ENCODE measurements around the gene KLHL21. TPM values are rescaled to one million over a fixed set of nuclear protein-coding genes. Genes with fewer than 3 reads are reported as not detected.

KLHL21 gene
- total and polyA plus RNA-seq, 9 of the 15 experiments (the other 6 are each of a cell fraction or from before 2014, with no cell fraction given), result 2.1 to 42.1 (median 17.5) TPM

DNA sequence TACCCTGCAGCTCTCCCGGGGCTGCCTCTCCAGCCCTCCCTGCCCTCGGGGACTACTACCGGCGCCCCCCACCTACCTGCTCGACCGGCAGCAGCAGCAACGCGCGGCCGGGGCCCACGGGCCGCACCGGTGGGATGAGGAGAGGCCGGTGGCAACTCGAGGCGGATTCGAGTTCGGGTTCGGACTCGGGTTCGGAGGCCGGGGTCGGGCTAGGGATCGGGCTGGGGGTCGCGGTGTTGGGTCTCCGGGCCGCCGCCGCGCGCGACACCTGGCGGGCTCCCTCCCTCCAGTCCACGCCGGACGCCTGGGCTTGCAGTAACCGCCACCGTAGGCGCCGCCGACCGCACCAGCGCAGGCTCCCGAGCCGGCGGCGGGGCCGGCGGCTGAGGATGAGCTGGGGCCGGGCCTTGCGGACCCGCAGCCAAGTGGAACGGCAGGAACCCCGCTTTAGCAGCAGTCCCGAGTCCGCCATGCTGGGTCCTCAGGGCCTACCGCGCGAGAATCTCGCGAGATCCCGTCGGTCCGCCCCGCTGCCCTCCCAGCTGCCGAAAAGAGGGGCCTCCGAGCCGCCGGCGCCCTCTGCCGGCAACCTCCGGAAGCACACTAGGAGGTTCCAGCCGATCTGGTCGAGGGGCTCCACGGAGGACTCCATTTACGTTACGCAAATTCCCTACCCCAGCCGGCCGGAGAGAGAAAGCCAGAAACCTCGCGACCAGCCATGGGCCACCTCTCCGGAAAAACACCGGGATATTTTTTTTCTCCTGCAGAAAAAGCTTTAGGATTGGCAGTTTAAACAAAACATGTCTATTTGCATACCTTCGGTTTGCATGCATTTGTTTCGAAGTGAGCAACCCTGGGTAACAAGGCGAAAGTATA is 48.4 kb downstream of the KLHL21 start, which contains the start of gene NOL9 (continued):
- TF ChIP-seq ZNF584 (CRISPR knock-in tag; IDR thresholded peaks at IDR 0.05; ENCODE audit: low read depth) (no peak), JUNB (CRISPR knock-in tag; conservative IDR thresholded peaks at IDR 0.05) (no peak), ZNF444 (CRISPR knock-in tag; IDR thresholded peaks at IDR 0.05) (no peak), NR1H2 (CRISPR knock-in tag; IDR thresholded peaks at IDR 0.05) (no peak; the same call in 1 of the 2 replicates), GATAD2A (IDR thresholded peaks at IDR 0.05) (0 out of 2 replicates have a peak, but pooled peaks have one; percentile 9), BRD4 (IDR thresholded peaks at IDR 0.05) (0 out of 2 replicates have a peak, but pooled peaks have one; percentile 29), NELFE (IDR thresholded peaks at IDR 0.05; ENCODE audit: insufficient read depth, insufficient read length) (no peak), ZNF764 (CRISPR knock-in tag; IDR thresholded peaks at IDR 0.05; ENCODE audit: low read depth) (no peak), TAL1 (IDR thresholded peaks at IDR 0.05) (no peak), SETDB1 (IDR thresholded peaks at IDR 0.05; ENCODE audit: low read length) (no peak), NCOR1 (IDR thresholded peaks at IDR 0.05) (no peak; the same call in 1 of the 2 replicates), KLF6 (CRISPR knock-in tag; IDR thresholded peaks at IDR 0.05; ENCODE audit: borderline replicate concordance) (no peak)
- TF ChIP-seq, protein P1, sequence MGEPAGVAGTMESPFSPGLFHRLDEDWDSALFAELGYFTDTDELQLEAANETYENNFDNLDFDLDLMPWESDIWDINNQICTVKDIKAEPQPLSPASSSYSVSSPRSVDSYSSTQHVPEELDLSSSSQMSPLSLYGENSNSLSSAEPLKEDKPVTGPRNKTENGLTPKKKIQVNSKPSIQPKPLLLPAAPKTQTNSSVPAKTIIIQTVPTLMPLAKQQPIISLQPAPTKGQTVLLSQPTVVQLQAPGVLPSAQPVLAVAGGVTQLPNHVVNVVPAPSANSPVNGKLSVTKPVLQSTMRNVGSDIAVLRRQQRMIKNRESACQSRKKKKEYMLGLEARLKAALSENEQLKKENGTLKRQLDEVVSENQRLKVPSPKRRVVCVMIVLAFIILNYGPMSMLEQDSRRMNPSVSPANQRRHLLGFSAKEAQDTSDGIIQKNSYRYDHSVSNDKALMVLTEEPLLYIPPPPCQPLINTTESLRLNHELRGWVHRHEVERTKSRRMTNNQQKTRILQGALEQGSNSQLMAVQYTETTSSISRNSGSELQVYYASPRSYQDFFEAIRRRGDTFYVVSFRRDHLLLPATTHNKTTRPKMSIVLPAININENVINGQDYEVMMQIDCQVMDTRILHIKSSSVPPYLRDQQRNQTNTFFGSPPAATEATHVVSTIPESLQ (CRISPR knock-in tag; IDR thresholded peaks at IDR 0.05), result peak; percentile 78; the same call in 1 of the 2 replicates
- TF ChIP-seq, protein P2, sequence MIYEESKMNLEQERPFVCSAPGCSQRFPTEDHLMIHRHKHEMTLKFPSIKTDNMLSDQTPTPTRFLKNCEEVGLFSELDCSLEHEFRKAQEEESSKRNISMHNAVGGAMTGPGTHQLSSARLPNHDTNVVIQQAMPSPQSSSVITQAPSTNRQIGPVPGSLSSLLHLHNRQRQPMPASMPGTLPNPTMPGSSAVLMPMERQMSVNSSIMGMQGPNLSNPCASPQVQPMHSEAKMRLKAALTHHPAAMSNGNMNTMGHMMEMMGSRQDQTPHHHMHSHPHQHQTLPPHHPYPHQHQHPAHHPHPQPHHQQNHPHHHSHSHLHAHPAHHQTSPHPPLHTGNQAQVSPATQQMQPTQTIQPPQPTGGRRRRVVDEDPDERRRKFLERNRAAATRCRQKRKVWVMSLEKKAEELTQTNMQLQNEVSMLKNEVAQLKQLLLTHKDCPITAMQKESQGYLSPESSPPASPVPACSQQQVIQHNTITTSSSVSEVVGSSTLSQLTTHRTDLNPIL (CRISPR knock-in tag; IDR thresholded peaks at IDR 0.05), result no peak
- TF ChIP-seq, protein P3, sequence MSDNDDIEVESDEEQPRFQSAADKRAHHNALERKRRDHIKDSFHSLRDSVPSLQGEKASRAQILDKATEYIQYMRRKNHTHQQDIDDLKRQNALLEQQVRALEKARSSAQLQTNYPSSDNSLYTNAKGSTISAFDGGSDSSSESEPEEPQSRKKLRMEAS (CRISPR knock-in tag; IDR thresholded peaks at IDR 0.05), result peak; percentile 61
- TF ChIP-seq, protein P4, sequence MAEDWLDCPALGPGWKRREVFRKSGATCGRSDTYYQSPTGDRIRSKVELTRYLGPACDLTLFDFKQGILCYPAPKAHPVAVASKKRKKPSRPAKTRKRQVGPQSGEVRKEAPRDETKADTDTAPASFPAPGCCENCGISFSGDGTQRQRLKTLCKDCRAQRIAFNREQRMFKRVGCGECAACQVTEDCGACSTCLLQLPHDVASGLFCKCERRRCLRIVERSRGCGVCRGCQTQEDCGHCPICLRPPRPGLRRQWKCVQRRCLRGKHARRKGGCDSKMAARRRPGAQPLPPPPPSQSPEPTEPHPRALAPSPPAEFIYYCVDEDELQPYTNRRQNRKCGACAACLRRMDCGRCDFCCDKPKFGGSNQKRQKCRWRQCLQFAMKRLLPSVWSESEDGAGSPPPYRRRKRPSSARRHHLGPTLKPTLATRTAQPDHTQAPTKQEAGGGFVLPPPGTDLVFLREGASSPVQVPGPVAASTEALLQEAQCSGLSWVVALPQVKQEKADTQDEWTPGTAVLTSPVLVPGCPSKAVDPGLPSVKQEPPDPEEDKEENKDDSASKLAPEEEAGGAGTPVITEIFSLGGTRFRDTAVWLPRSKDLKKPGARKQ (CRISPR knock-in tag; IDR thresholded peaks at IDR 0.05), result peak; percentile 92
- TF ChIP-seq, protein P5, sequence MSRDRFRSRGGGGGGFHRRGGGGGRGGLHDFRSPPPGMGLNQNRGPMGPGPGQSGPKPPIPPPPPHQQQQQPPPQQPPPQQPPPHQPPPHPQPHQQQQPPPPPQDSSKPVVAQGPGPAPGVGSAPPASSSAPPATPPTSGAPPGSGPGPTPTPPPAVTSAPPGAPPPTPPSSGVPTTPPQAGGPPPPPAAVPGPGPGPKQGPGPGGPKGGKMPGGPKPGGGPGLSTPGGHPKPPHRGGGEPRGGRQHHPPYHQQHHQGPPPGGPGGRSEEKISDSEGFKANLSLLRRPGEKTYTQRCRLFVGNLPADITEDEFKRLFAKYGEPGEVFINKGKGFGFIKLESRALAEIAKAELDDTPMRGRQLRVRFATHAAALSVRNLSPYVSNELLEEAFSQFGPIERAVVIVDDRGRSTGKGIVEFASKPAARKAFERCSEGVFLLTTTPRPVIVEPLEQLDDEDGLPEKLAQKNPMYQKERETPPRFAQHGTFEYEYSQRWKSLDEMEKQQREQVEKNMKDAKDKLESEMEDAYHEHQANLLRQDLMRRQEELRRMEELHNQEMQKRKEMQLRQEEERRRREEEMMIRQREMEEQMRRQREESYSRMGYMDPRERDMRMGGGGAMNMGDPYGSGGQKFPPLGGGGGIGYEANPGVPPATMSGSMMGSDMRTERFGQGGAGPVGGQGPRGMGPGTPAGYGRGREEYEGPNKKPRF (IDR thresholded peaks at IDR 0.05; ENCODE audit: low read depth, low read length), result no peak
